Mesenchymal stem cell (in vitro differentiated cells and primary cell): ENCODE measurements around the gene CYP2D6.

Experiments
- DNase-seq: peaks from one replicate; pipeline ENCODE4 v3.0.0-alpha.2; 2013
- H2AFZ ChIP-seq: one replicate; pipeline ENCODE4 v1.6.1; 2013; ENCODE audit warnings: low read depth, mild to moderate bottlenecking, control low read depth, inconsistent platforms, low read length, moderate library complexity
- H2AK5ac ChIP-seq: 2 replicates; pipeline ENCODE4 v1.6.1; 2013; ENCODE audit warnings: low read length, moderate library complexity, mild to moderate bottlenecking, inconsistent platforms; ENCODE audit not compliant: severe bottlenecking
- H2BK120ac ChIP-seq: one replicate; pipeline ENCODE4 v1.6.1; 2013; ENCODE audit warnings: low read depth, mild to moderate bottlenecking, inconsistent platforms, low read length, moderate library complexity
- H2BK12ac ChIP-seq, 2 experiments: one replicate each; pipeline ENCODE4 v1.6.1; 2013; ENCODE audit warnings: inconsistent platforms in 2 of 2, low read length in 2 of 2, mild to moderate bottlenecking in 2 of 2, moderate library complexity in 2 of 2, control low read depth in 1 of 2
- H2BK15ac ChIP-seq: one replicate; pipeline ENCODE4 v1.6.1; 2013; ENCODE audit warnings: mild to moderate bottlenecking, low read depth, inconsistent platforms; ENCODE audit not compliant: poor library complexity, severe bottlenecking
- H2BK5ac ChIP-seq: 2 replicates; pipeline ENCODE4 v1.6.1; 2013; ENCODE audit warnings: low read depth, mild to moderate bottlenecking, low read length, control low read depth, inconsistent platforms; ENCODE audit not compliant: poor library complexity, severe bottlenecking
- H3K14ac ChIP-seq, 2 experiments: one replicate each; pipeline ENCODE4 v1.6.1; 2013; ENCODE audit warnings: inconsistent platforms in 2 of 2, low read length in 2 of 2, control low read depth in 1 of 2, mild to moderate bottlenecking in 1 of 2, moderate library complexity in 1 of 2
- H3K18ac ChIP-seq, 2 experiments: one replicate each; pipeline ENCODE4 v1.6.1; 2013; ENCODE audit warnings: inconsistent platforms in 2 of 2, low read length in 2 of 2, control low read depth in 1 of 2, low read depth in 1 of 2, mild to moderate bottlenecking in 1 of 2
- H3K23ac ChIP-seq, 2 experiments: one replicate each; pipeline ENCODE4 v1.6.1; 2013; ENCODE audit warnings: inconsistent platforms in 2 of 2, low read length in 2 of 2, mild to moderate bottlenecking in 2 of 2, moderate library complexity in 2 of 2, control low read depth in 1 of 2
- H3K27ac ChIP-seq: 2 replicates; pipeline ENCODE4 v1.5.1; 2013; ENCODE audit warnings: mild to moderate bottlenecking, moderate library complexity, low read length, control low read depth, inconsistent platforms; ENCODE audit not compliant: poor library complexity, severe bottlenecking
- H3K27me3 ChIP-seq, 2 experiments: 2 replicates each; pipeline versions ENCODE4 v1.6.1 to v1.7.0; 2013; ENCODE audit warnings: low read length in 2 of 2, mild to moderate bottlenecking in 2 of 2, moderate library complexity in 2 of 2, control low read depth in 1 of 2, inconsistent platforms in 1 of 2; ENCODE audit not compliant: control insufficient read depth in 1 of 2, insufficient read depth in 1 of 2
- H3K36me3 ChIP-seq, 2 experiments: 2 replicates each; pipeline versions ENCODE4 v1.6.1 to v1.7.0; 2013; ENCODE audit warnings: low read length in 2 of 2, control low read depth in 1 of 2, inconsistent platforms in 1 of 2, low read depth in 1 of 2, mild to moderate bottlenecking in 1 of 2; ENCODE audit not compliant: insufficient read depth in 2 of 2, control insufficient read depth in 1 of 2
- H3K4ac ChIP-seq, 2 experiments: one replicate each; pipeline ENCODE4 v1.6.1; 2013; ENCODE audit warnings: inconsistent platforms in 2 of 2, low read length in 2 of 2, mild to moderate bottlenecking in 2 of 2, moderate library complexity in 2 of 2, control low read depth in 1 of 2, low read depth in 1 of 2
- H3K4me1 ChIP-seq: 2 replicates; pipeline ENCODE4 v1.6.1; 2013; ENCODE audit warnings: low read depth, low read length, control low read depth; ENCODE audit not compliant: control insufficient read depth, insufficient read depth
- H3K4me2 ChIP-seq: 2 replicates; pipeline ENCODE4 v1.6.1; 2013; ENCODE audit warnings: low read length, mild to moderate bottlenecking, inconsistent platforms; ENCODE audit not compliant: poor library complexity, severe bottlenecking
- H3K4me3 ChIP-seq, 2 experiments: 2 replicates each; pipeline versions ENCODE4 v1.5.1 to v1.7.0; 2013; ENCODE audit warnings: low read length in 2 of 2, mild to moderate bottlenecking in 2 of 2, control low read depth in 1 of 2, low read depth in 1 of 2; ENCODE audit not compliant: insufficient read depth in 1 of 2
- H3K79me1 ChIP-seq: replicated peaks from 2 replicates; pipeline ENCODE4 v1.6.1; 2013; ENCODE audit warnings: mild to moderate bottlenecking, control low read depth, low read length, inconsistent platforms; ENCODE audit not compliant: poor library complexity, severe bottlenecking
- H3K9ac ChIP-seq: 2 replicates; pipeline ENCODE4 v1.7.0; 2013; ENCODE audit warnings: mild to moderate bottlenecking, low read length, moderate library complexity
- H3K9me3 ChIP-seq: 2 replicates; pipeline ENCODE4 v1.7.0; 2013; ENCODE audit warnings: mild to moderate bottlenecking, low read length; ENCODE audit not compliant: control insufficient read depth
- H4K8ac ChIP-seq: one replicate; pipeline ENCODE4 v1.6.1; 2013; ENCODE audit warnings: inconsistent platforms, mild to moderate bottlenecking, low read length, moderate library complexity
- H4K91ac ChIP-seq: one replicate; pipeline ENCODE4 v1.6.1; 2013; ENCODE audit warnings: mild to moderate bottlenecking, low read length, inconsistent platforms
- WGBS: methylation state at CpG from one replicate; pipeline ENCODE4 v1.1.7; 2013; ENCODE audit warnings: mixed read lengths; 5-methylcytosine and 5-hydroxymethylcytosine counted together

The CYP2D6 gene

DNA sequence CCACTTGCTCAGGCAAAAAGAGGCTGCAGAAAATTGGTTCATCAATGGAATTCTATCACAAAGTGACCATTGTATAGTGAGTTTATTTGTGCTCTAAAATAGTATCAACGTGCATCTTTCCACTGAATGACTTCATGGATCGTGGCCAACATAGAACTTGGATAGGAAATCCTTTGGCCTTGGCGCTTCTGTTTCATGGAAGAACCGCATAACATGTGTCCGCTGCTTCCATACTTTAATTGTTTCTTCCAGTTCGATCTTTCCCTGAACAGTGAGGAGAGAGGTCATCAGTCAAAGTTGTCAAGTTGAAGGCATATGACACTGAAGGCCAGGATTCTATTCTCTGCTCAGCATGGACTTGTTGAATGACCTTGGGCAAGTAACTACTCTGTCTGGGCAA lies 44.6 kb downstream of the CYP2D6 start:
- Histone ChIP-seq H3K9ac (no peak overlapping the region), H3K27ac (no peak overlapping the region), H3K14ac (no peak overlapping the region), H2AFZ (no peak overlapping the region), H2BK120ac (no peak overlapping the region), H4K8ac (no peak overlapping the region), H2AK5ac (no peak overlapping the region), H3K27me3 (no peaks in the 10 kb centered on the region), H3K9me3 (no peaks in the 10 kb centered on the region), H3K23ac (no peak overlapping the region), H4K91ac (no peak overlapping the region), H3K4me3 (no peak overlapping the region), H2BK15ac (no peak overlapping the region), H3K4me1 (peaks cover 4% of the 10 kb centered on the region), H3K18ac (no peak overlapping the region), H3K4me2 (no peak overlapping the region), H2BK5ac (no peak overlapping the region), H3K79me1 (peaks cover 34% of the 10 kb centered on the region), H3K4ac (no peak overlapping the region), H3K36me3 (peaks cover 16 to 56% of the 10 kb centered on the region in 2 experiments), H2BK12ac (no peak overlapping the region)
- 96% methylated on average over 6 of the region's 6 CpGs for WGBS
- no peak for DNase-seq

DNA sequence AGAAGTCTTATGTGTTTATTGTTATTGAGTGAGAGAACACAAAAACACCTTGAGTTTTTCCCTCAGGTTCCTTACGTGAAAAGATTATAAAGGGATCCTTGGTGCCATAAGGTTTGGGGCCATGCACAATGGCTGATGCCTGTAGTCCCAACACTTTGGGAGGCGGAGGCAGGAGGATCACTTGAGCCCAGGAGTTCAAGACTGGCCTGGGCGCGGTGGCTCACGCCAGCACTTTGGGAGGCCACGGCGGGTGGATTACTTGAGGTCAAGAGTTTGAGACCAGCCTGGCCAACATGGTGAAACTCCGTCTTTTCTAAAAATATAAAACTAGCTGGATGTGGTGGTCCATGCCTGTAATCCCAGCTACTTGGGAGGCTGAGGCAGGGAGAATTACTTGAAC lies 45.7 kb downstream of the CYP2D6 start:
- Histone ChIP-seq H3K23ac (no peak overlapping the region), H4K91ac (no peak overlapping the region), H2BK120ac (no peak overlapping the region), H3K4ac (no peak overlapping the region), H3K14ac (no peak overlapping the region), H3K18ac (no peak overlapping the region), H2AFZ (no peak overlapping the region), H3K27ac (no peak overlapping the region), H3K27me3 (no peaks in the 10 kb centered on the region), H4K8ac (no peak overlapping the region), H3K36me3 (peaks cover 16 to 56% of the 10 kb centered on the region in 2 experiments), H2BK12ac (no peak overlapping the region), H2AK5ac (no peak overlapping the region), H3K4me2 (no peak overlapping the region), H2BK15ac (no peak overlapping the region), H3K9me3 (no peaks in the 10 kb centered on the region), H3K4me1 (peaks cover 4% of the 10 kb centered on the region), H3K9ac (no peak overlapping the region), H2BK5ac (no peak overlapping the region), H3K79me1 (peaks cover 36% of the 10 kb centered on the region), H3K4me3 (no peak overlapping the region)
- WGBS: 98% methylated on average over 8 of the region's 8 CpGs
- no peak for DNase-seq

DNA sequence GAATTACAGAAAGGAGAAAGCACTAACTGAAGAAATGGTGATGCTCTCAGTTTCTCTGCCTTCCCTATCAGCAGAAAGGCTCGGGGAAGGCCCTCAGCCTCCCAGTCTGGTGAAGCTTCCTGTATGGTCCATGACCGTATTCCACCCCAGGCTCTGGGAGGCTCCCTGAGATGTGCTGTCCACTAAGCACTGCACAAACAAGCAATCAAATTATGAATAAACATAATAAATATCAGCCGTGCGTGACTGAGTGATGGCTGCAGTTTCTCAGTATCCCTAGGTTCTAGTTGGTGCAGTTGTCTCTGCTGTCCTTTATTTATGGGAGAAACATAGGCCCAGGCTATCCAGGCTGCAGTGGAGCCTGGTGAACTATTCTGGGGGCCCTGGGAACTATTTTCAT lies 47.5 kb downstream of the CYP2D6 start:
- no peak overlapping the region for H3K27ac ChIP-seq
- H3K9me3 ChIP-seq: no peaks in the 10 kb centered on the region
- no peak overlapping the region for H4K8ac ChIP-seq
- H3K4ac ChIP-seq: no peak overlapping the region
- H3K36me3 ChIP-seq: peaks cover 16 to 55% of the 10 kb centered on the region in 2 experiments
- peaks cover 32% of the 10 kb centered on the region for H3K79me1 ChIP-seq
- no peak overlapping the region for H2BK5ac ChIP-seq
- H3K23ac ChIP-seq: no peak overlapping the region
- 93% methylated on average over 4 of the region's 4 CpGs for WGBS
- no peak overlapping the region for H2AFZ ChIP-seq
- H3K27me3 ChIP-seq: no peaks in the 10 kb centered on the region
- H2BK15ac ChIP-seq: no peak overlapping the region
- no peak overlapping the region for H3K9ac ChIP-seq
- peaks cover 4% of the 10 kb centered on the region for H3K4me1 ChIP-seq
- H3K4me3 ChIP-seq: no peak overlapping the region
- no peak overlapping the region for H4K91ac ChIP-seq
- no peak overlapping the region for H3K14ac ChIP-seq
- H2BK12ac ChIP-seq: no peak overlapping the region
- no peak overlapping the region for H2BK120ac ChIP-seq
- H3K4me2 ChIP-seq: no peak overlapping the region
- no peak overlapping the region for H2AK5ac ChIP-seq
- no peak overlapping the region for H3K18ac ChIP-seq
- DNase-seq: no peak

DNA sequence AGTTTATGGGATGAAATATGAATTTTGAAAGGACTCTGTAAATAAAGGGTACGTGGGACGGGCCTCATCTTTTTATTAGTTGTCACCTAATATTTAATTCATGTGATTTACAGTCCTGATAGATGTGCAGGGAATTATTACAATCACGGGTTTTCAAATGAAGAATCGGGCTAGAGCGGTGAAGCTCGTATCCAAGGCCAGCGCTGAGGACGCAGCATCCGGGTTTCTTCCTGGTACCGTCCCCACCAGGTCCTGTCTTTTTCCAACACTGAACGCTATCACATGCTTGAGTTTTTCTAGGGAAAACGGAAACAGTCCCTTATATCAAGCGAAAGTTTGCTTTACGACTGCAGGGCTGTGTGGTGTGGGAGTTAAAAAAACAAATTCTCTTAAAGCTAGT lies 50.3 kb downstream of the CYP2D6 start:
- Histone ChIP-seq H3K4me2 (peak overlapping the region; percentile 57), H4K8ac (no peak overlapping the region), H3K23ac (no peak overlapping the region), H3K9me3 (no peaks in the 10 kb centered on the region), H2AK5ac (no peak overlapping the region), H3K79me1 (peaks cover 28% of the 10 kb centered on the region), H2BK15ac (no peak overlapping the region), H2AFZ (no peak overlapping the region), H3K36me3 (peaks cover 16 to 60% of the 10 kb centered on the region in 2 experiments), H3K9ac (peak overlapping the region; percentile 93), H2BK5ac (no peak overlapping the region), H3K4me1 (peaks cover 4% of the 10 kb centered on the region), H4K91ac (no peak overlapping the region), H2BK12ac (no peak overlapping the region), H3K4me3 (peak overlapping the region; percentile 56 to 95), H2BK120ac (no peak overlapping the region), H3K4ac (peak overlapping the region in 1 of 2 experiments; percentile 9), H3K27ac (peak overlapping the region; percentile 30), H3K18ac (no peak overlapping the region), H3K14ac (no peak overlapping the region), H3K27me3 (no peaks in the 10 kb centered on the region)
- 12% methylated on average over 8 of the region's 14 CpGs for WGBS
- peak; percentile 75 for DNase-seq
